ENCODE results near the gene NRXN3. TPM values are rescaled to one million over a fixed set of nuclear protein-coding genes. Genes with fewer than 3 reads are reported as not detected.

The NRXN3 gene
- polyA plus RNA-seq, 1 donor (not counting 4 experiments of a cell fraction or from before 2014, with no cell fraction given), result 0.89 TPM

GRCh38 chr14:79614448-79614847 is 1444.3 kb downstream of the NRXN3 start:
- H2AFZ ChIP-seq (ENCODE audit: control insufficient read depth, low read length), result no peak overlapping the region
- H4K20me1 ChIP-seq (ENCODE audit: control insufficient read depth, extremely low read depth, insufficient read depth, low read length), result no peaks in the 10 kb centered on the region
- TF ChIP-seq CTCF (optimal IDR thresholded peaks at IDR 0.05 in 1 of 3, IDR thresholded peaks at IDR 0.05 in 1 of 3, conservative IDR thresholded peaks at IDR 0.05 in 1 of 3; ENCODE audit: extremely low read depth in 1 of 3, insufficient read depth in 2 of 3, low read length in 3 of 3), result no peak
- TF ChIP-seq EZH2 (IDR thresholded peaks at IDR 0.05; ENCODE audit: low read length), result no peak
- H3K27me3 ChIP-seq (ENCODE audit: control insufficient read depth, extremely low read depth, insufficient read depth, low read length), result no peaks in the 10 kb centered on the region
- no peaks in the 10 kb centered on the region for H3K79me2 ChIP-seq (ENCODE audit: control insufficient read depth, insufficient read depth, low read length)
- FAIRE-seq, result no peak
- H3K27ac ChIP-seq (ENCODE audit: control insufficient read depth, insufficient read depth, low read length), result no peak overlapping the region
- H3K4me1 ChIP-seq (ENCODE audit: control insufficient read depth, extremely low read depth, insufficient read depth, low read length), result no peaks in the 10 kb centered on the region
- no peaks in the 10 kb centered on the region for H3K36me3 ChIP-seq (ENCODE audit: control insufficient read depth in 2 of 2, extremely low read depth in 1 of 2, insufficient read depth in 2 of 2, low read length in 2 of 2)
- DNase-seq (ENCODE audit: low read depth, low spot score), result no peak
- dilution Hi-C loops (cut with MboI; ENCODE audit: extremely low pct_ligation_motif_present, low sequenced_read_pairs), result no loop called here
- no peak overlapping the region for H3K9ac ChIP-seq (ENCODE audit: control insufficient read depth, extremely low read depth, insufficient read depth, low read length)
- no peaks in the 10 kb centered on the region for H3K9me3 ChIP-seq (ENCODE audit: control insufficient read depth, low read depth, low read length)
- H3K4me3 ChIP-seq (ENCODE audit: control insufficient read depth in 2 of 3, extremely low read depth in 1 of 3, insufficient read depth in 2 of 3, low read depth in 1 of 3, low read length in 3 of 3), result no peak overlapping the region
- no peaks in the 10 kb centered on the region for H3K9me1 ChIP-seq (ENCODE audit: control insufficient read depth, extremely low read depth, insufficient read depth, low read length)
- no peak overlapping the region for H3K4me2 ChIP-seq (ENCODE audit: control insufficient read depth, extremely low read depth, insufficient read depth, low read depth, low read length)

DNA sequence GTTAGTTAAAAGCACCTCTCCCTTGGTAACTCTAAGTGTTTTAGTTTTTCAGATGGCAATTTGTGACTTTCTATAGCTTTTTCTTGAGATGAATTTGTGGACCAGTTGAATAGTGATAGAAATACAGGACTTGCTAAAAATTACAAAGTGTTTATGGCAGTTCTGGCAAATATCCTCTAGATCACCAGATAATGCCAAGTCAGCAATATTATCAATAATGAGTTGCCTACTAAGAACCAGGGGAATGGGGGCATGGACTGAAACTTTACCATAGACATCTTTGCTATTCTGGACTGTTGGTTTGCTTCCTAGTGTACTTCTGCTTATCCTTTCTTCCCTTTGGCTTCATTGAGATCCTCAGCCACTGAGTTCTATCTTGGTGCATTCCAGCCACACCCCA is 1456.9 kb downstream of the NRXN3 start:
- no peaks in the 10 kb centered on the region for H3K79me2 ChIP-seq (ENCODE audit: control insufficient read depth, insufficient read depth, low read length)
- H3K4me3 ChIP-seq (ENCODE audit: control insufficient read depth in 2 of 3, extremely low read depth in 1 of 3, insufficient read depth in 2 of 3, low read depth in 1 of 3, low read length in 3 of 3), result no peak overlapping the region
- H3K4me2 ChIP-seq (ENCODE audit: control insufficient read depth, extremely low read depth, insufficient read depth, low read depth, low read length), result no peak overlapping the region
- TF ChIP-seq EZH2 (IDR thresholded peaks at IDR 0.05; ENCODE audit: low read length) (no peak), CTCF (optimal IDR thresholded peaks at IDR 0.05 in 1 of 3, IDR thresholded peaks at IDR 0.05 in 1 of 3, conservative IDR thresholded peaks at IDR 0.05 in 1 of 3; ENCODE audit: extremely low read depth in 1 of 3, insufficient read depth in 2 of 3, low read length in 3 of 3) (no peak)
- H3K9ac ChIP-seq (ENCODE audit: control insufficient read depth, extremely low read depth, insufficient read depth, low read length), result no peak overlapping the region
- no peaks in the 10 kb centered on the region for H3K36me3 ChIP-seq (ENCODE audit: control insufficient read depth in 2 of 2, extremely low read depth in 1 of 2, insufficient read depth in 2 of 2, low read length in 2 of 2)
- H3K9me3 ChIP-seq (ENCODE audit: control insufficient read depth, low read depth, low read length), result no peaks in the 10 kb centered on the region
- H4K20me1 ChIP-seq (ENCODE audit: control insufficient read depth, extremely low read depth, insufficient read depth, low read length), result no peaks in the 10 kb centered on the region
- DNase-seq (ENCODE audit: low read depth, low spot score) (no peak), FAIRE-seq (no peak)
- dilution Hi-C loops (cut with MboI; ENCODE audit: extremely low pct_ligation_motif_present, low sequenced_read_pairs), result no loop called here
- H3K27me3 ChIP-seq (ENCODE audit: control insufficient read depth, extremely low read depth, insufficient read depth, low read length), result no peaks in the 10 kb centered on the region
- H3K27ac ChIP-seq (ENCODE audit: control insufficient read depth, insufficient read depth, low read length), result no peak overlapping the region
- H2AFZ ChIP-seq (ENCODE audit: control insufficient read depth, low read length), result no peak overlapping the region
- H3K4me1 ChIP-seq (ENCODE audit: control insufficient read depth, extremely low read depth, insufficient read depth, low read length), result no peaks in the 10 kb centered on the region
- no peaks in the 10 kb centered on the region for H3K9me1 ChIP-seq (ENCODE audit: control insufficient read depth, extremely low read depth, insufficient read depth, low read length)
